HUES64 (cell line): ENCODE measurements around the gene ANKRD44.
"Not testable (repeated sequence)": the region's sequence is repeated elsewhere in the genome, so short reads cannot be mapped to it uniquely, and the experiment has no call there.

Experiments
- H3K27ac ChIP-seq: 2 replicates; pipeline ENCODE4 v1.7.0; 2013; ENCODE audit warnings: low read depth, low read length, inconsistent platforms
- H3K27me3 ChIP-seq: 2 replicates; pipeline ENCODE4 v1.6.1; 2013; ENCODE audit warnings: mild to moderate bottlenecking, low read length; ENCODE audit not compliant: insufficient read depth
- H3K36me3 ChIP-seq: 2 replicates; pipeline ENCODE4 v1.6.1; 2013; ENCODE audit warnings: mild to moderate bottlenecking, low read length; ENCODE audit not compliant: insufficient read depth
- H3K4me1 ChIP-seq: 2 replicates; pipeline ENCODE4 v1.6.1; 2013; ENCODE audit warnings: mild to moderate bottlenecking, low read length, moderate library complexity; ENCODE audit not compliant: insufficient read depth
- H3K4me3 ChIP-seq: 2 replicates; pipeline ENCODE4 v1.5.1; 2013; ENCODE audit warnings: mild to moderate bottlenecking, low read length, moderate library complexity
- H3K9ac ChIP-seq: 2 replicates; pipeline ENCODE4 v1.6.1; 2013; ENCODE audit warnings: mild to moderate bottlenecking, low read depth, low read length
- H3K9me3 ChIP-seq: 2 replicates; pipeline ENCODE4 v1.6.1; 2013; ENCODE audit warnings: low read depth, low read length; ENCODE audit not compliant: insufficient read depth
- WGBS: fragments of 150-250, 120-280 bp; methylation state at CpG from one replicate; pipeline ENCODE4 v1.1.7; 2013; ENCODE audit warnings: missing lambda C conversion rate; 5-methylcytosine and 5-hydroxymethylcytosine counted together

ANKRD44 gene

DNA sequence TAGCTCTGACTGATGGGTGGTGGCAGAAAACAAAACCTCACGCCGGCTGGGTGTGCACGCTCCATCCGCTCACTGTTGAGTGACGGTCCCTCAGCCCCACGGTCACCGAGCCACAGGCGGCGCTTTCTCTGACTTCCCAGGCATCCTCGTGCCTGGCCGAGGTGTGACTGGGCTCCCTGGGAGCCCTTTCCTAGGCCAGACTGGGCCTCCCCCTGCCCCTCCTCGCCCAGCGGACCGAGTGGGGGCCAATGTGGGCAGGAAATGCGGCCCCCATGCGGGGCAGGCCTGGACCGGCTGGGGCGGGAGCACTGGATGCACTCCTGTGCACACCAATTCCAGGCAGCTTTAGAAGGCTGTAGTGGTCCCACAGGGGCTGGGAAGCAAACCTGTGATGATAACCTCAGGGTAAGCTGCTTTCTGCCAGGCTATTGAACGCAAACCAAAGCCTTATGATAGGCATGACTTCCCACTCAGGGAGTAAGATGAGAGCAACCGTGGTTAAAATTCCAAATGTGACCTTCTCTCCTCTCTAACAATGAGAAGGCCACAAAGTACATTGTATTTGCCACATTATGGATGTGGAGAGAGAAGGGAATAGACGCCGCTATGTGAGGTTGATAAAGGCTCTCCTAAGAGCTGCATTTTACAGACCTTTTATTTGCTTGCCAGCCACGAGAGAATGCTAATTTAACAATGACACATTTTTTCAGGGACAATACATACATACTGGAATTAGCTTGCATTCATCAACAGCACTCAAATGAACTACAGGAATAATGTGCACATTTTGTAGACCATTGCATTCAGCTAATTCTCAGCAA lies 300.2 kb downstream of the ANKRD44 start:
- WGBS: 80% methylated on average over 23 of the region's 23 CpGs
- H3K36me3 ChIP-seq: no peaks in the 10 kb centered on the region

DNA sequence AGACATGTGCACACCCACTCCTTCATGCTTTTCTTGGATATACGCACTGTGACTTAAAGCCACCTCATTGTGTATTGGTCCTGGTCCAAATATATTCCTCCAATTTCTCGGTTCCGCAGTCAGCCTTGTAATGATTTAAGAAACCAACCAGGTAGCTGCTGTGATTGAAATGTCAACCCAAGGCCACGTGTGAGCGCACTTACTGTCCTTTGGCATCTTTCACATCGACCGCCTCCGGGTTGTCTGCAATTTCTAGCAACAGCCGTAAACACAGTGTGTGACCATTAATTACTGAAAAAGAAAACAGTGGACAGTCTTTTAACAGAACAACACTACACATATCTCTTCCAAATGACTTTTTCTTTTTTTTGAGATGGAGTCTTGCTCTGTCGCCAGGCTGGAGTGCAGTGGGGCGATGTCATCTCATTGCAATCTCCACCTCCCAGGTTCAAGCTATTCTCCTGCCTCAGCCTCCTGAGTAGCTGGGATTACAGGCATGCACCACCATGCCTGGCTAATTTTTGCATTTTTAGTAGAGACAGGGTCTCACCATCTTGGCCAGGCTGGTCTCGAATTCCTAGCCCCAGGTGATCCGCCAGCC lies 301.7 kb downstream of the ANKRD44 start:
- not testable (repeated sequence) for H3K9ac ChIP-seq, H3K27me3 ChIP-seq, H3K4me3 ChIP-seq, H3K9me3 ChIP-seq, H3K36me3 ChIP-seq, H3K27ac ChIP-seq
- peaks cover 10% of the 10 kb centered on the region for H3K4me1 ChIP-seq
- 93% methylated on average over 13 of the region's 13 CpGs for WGBS

More for the DNA sequence above, 300.2 kb downstream of the ANKRD44 start:
- H3K27ac ChIP-seq: no peak overlapping the region
- H3K4me3 ChIP-seq: no peak overlapping the region
- no peak overlapping the region for H3K9ac ChIP-seq
- H3K4me1 ChIP-seq: peaks cover 10% of the 10 kb centered on the region
- H3K9me3 ChIP-seq: no peaks in the 10 kb centered on the region
- no peaks in the 10 kb centered on the region for H3K27me3 ChIP-seq

- H3K9me3 ChIP-seq: no peaks in the 10 kb centered on the region
- H3K27ac ChIP-seq: no peak overlapping the region
- H3K36me3 ChIP-seq: no peaks in the 10 kb centered on the region
These were observed 302.6 kb downstream of the ANKRD44 start for GRCh38 chr2:197007716-197008628.

DNA sequence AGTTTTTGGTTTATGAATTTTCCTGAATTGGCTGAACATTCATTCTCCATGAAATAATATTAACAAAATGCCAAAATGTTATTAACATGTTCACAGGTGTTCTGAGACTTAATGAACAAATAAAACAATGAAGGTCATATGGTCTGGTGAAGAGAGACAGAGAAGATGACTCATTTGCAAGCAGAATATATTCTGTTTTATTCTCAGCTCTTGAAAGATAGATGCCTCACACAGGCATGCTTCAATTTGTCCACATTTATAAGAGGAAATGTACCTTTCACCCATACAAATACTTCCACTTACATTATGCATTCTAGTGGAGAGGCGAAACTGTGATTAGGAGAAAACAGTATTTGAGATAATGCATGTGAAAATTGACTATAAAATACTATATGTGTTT lies 308.7 kb downstream of the ANKRD44 start:
- Histone ChIP-seq H3K4me1 (no peaks in the 10 kb centered on the region), H3K27ac (no peak overlapping the region), H3K4me3 (no peak overlapping the region), H3K9ac (no peak overlapping the region), H3K9me3 (no peaks in the 10 kb centered on the region), H3K27me3 (no peaks in the 10 kb centered on the region), H3K36me3 (no peaks in the 10 kb centered on the region)
- no CpG with 5 or more reads among the region's 1 CpG for WGBS

More at GRCh38 chr2:197007716-197008628, 302.6 kb downstream of the ANKRD44 start:
- Histone ChIP-seq H3K9ac (no peak overlapping the region), H3K4me1 (peaks cover 10% of the 10 kb centered on the region), H3K27me3 (no peaks in the 10 kb centered on the region), H3K4me3 (no peak overlapping the region)
- 91% methylated on average over 2 of the region's 4 CpGs for WGBS

DNA sequence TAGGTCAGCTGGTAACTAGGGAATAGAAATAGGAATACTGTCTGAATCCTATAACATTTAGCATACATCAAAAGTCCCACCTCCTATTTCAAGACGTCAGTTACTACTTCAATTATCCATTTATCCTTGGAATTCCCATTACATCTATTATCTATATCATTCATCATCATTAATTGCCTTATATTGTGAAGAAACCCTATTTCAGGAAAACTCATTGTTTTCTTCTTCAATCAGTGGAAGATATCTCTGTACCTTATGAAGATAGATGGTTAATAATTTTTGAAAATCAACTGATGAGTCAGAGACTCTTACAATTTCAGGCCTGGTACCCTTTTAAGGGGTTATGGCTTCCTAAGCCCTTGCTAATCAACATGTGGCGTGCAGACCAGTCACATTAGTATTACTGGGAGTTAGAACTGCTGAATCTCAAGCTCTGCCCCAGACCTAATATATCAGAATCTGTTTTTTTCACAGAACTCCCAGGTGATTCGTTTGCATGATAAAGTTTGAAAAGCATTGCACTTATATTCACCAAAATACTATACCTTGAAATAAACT lies 314.7 kb downstream of the ANKRD44 start:
- no peak overlapping the region for H3K27ac ChIP-seq
- H3K4me1 ChIP-seq: peaks cover under 1% of the 10 kb centered on the region; the same call in 1 of the 2 replicates
- no peak overlapping the region for H3K4me3 ChIP-seq
- H3K27me3 ChIP-seq: no peaks in the 10 kb centered on the region
- no peaks in the 10 kb centered on the region for H3K9me3 ChIP-seq
- no peaks in the 10 kb centered on the region for H3K36me3 ChIP-seq
- WGBS: 86% methylated on average over 3 of the region's 3 CpGs
- no peak overlapping the region for H3K9ac ChIP-seq

- 95% methylated on average over 4 of the region's 4 CpGs for WGBS
- Histone ChIP-seq H3K36me3 (no peaks in the 10 kb centered on the region), H3K4me3 (no peak overlapping the region), H3K9ac (no peak overlapping the region), H3K27me3 (no peaks in the 10 kb centered on the region), H3K9me3 (no peaks in the 10 kb centered on the region), H3K27ac (no peak overlapping the region), H3K4me1 (peaks cover 4% of the 10 kb centered on the region; the same call in 1 of the 2 replicates)
These were observed 315.8 kb downstream of the ANKRD44 start for GRCh38 chr2:196994764-196995163.

DNA sequence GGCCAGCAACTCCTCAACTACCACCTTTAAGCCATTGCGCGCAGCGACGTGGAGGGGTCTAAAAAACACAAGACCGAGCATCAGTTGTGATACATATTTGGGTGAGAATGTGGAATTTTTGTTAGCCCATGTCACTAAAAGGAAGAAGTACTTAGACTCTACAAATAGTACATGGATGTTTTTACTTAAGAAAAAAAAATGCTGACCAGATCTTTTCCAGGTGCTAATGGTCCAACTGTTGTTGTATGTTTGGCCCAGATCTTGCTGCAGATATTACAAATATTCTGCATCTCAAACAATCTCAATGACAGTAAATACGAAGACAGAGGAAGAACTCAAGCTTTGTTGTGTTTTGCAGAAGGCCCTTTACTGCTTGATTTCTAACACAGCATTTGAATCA lies 317.0 kb downstream of the ANKRD44 start:
- H3K36me3 ChIP-seq: no peaks in the 10 kb centered on the region
- WGBS: 96% methylated on average over 6 of the region's 6 CpGs

DNA sequence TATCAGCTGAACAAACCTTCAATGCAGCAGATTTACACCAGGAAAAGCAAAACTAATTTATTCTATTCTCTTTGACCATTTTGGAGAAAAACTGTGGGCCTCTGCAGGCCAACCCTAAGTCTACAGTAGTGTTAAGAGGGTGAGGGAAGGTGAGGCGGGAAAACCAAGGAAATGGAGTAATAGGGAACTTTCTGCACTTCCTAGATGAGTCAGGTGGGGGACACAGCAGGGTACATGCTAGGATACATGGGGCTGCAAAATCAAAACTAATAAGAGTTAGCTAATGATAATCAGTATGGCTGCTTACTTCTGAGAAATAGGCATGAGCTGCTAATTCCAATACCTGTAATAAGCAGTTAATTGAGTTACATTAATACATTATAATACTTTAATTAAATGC lies 318.1 kb downstream of the ANKRD44 start:
- no peaks in the 10 kb centered on the region for H3K9me3 ChIP-seq

More for the DNA sequence above, 317.0 kb downstream of the ANKRD44 start:
- Histone ChIP-seq H3K27ac (no peak overlapping the region), H3K4me1 (peaks cover 8% of the 10 kb centered on the region; the same call in 1 of the 2 replicates), H3K27me3 (no peaks in the 10 kb centered on the region), H3K9me3 (no peaks in the 10 kb centered on the region), H3K4me3 (no peak overlapping the region), H3K9ac (no peak overlapping the region)

GRCh38 chr2:196990788-196991461 lies 319.7 kb downstream of the ANKRD44 start:
- H3K4me3 ChIP-seq: no peak overlapping the region
- H3K4me1 ChIP-seq: peaks cover 23% of the 10 kb centered on the region; the same call in 1 of the 2 replicates
- H3K27me3 ChIP-seq: no peaks in the 10 kb centered on the region
- no peak overlapping the region for H3K9ac ChIP-seq
- 91% methylated on average over 10 of the region's 10 CpGs for WGBS
- no peaks in the 10 kb centered on the region for H3K36me3 ChIP-seq
- H3K27ac ChIP-seq: no peak overlapping the region
- H3K9me3 ChIP-seq: no peaks in the 10 kb centered on the region

More for the DNA sequence above, 318.1 kb downstream of the ANKRD44 start:
- Histone ChIP-seq H3K4me1 (peaks cover 19% of the 10 kb centered on the region; the same call in 1 of the 2 replicates), H3K9ac (no peak overlapping the region), H3K27ac (no peak overlapping the region), H3K27me3 (no peaks in the 10 kb centered on the region), H3K4me3 (no peak overlapping the region), H3K36me3 (no peaks in the 10 kb centered on the region)
- WGBS: 89% methylated on average over 1 of the region's 1 CpG

- no peak overlapping the region for H3K4me3 ChIP-seq
- peaks cover 23% of the 10 kb centered on the region; the same call in 1 of the 2 replicates for H3K4me1 ChIP-seq
- 80% methylated on average over 1 of the region's 1 CpG for WGBS
- no peaks in the 10 kb centered on the region for H3K36me3 ChIP-seq
- no peaks in the 10 kb centered on the region for H3K9me3 ChIP-seq
- no peaks in the 10 kb centered on the region for H3K27me3 ChIP-seq
- no peak overlapping the region for H3K9ac ChIP-seq
- H3K27ac ChIP-seq: no peak overlapping the region
These were observed 320.5 kb downstream of the ANKRD44 start for GRCh38 chr2:196990092-196990491.
